Prostate gland (tissue), 2 donors: ENCODE measurements around the gene OPHN1. TPM values are rescaled to one million over a fixed set of nuclear protein-coding genes. Genes with fewer than 3 reads are reported as not detected.

Experiments
- DNase-seq: peaks from one replicate; pipeline ENCODE4 v3.0.0-alpha.2; 2019; ENCODE audit warnings: low spot score
- H3K27ac ChIP-seq, 2 donors: fragments of 200-600 bp; sonication (generic); 2 replicates each; pipeline ENCODE4 v1.5.1; 2017 to 2019
- H3K27me3 ChIP-seq: fragments of 200-600 bp; sonication (generic); replicated peaks from 2 replicates; pipeline ENCODE4 v1.5.1; 2019; ENCODE audit not compliant: insufficient read depth
- H3K36me3 ChIP-seq, 2 donors: fragments of 200-600 bp; sonication (generic); 1 replicate in 1 of 2; 2 replicates in 1 of 2; pipeline versions ENCODE4 v1.5.1 to v1.8.1; 2017 to 2019
- H3K4me1 ChIP-seq: fragments of 200-600 bp; sonication (generic); replicated peaks from 2 replicates; pipeline ENCODE4 v1.5.1; 2019
- H3K4me3 ChIP-seq, 2 donors: fragments of 200-600 bp; sonication (generic); 2 replicates each; pipeline ENCODE4 v1.5.1; 2017 to 2019
- H3K9me3 ChIP-seq: fragments of 200-600 bp; sonication (generic); 2 replicates; pipeline ENCODE4 v1.5.1; 2017
- POLR2A ChIP-seq: fragments of 450-650 bp; IDR thresholded peaks from one replicate; pipeline ENCODE4 v1.6.1; 2016; ENCODE audit warnings: antibody characterized with exemption, mild to moderate bottlenecking
- POLR2AphosphoS5 ChIP-seq: sonication (generic); formaldehyde crosslinking; IDR thresholded peaks from one replicate; pipeline ENCODE4 v1.6.1; 2017; ENCODE audit warnings: antibody characterized with exemption
- WGBS: methylation state at CpG from one replicate; pipeline ENCODE4 v1.1.5; 2018; 5-methylcytosine and 5-hydroxymethylcytosine counted together
- intact Hi-C: fragments of 100-400 bp; cut with DNase I; formaldehyde crosslinking; loops from one replicate; pipeline ENCODE4 v1.14.2; 2022
- total RNA-seq, 2 donors: library from RNA; depleted of rRNA; stranded (reverse); fragments of >200 nt; gene quantifications; one replicate each; pipeline ENCODE4 v1.1.0, GENCODE V29; 2016
- TF ChIP-seq, protein P1 (sequence below), 4 experiments: fragments of 200-600 bp in 2 of 4; fragments of 450-650 bp in 2 of 4; sonication (generic) in 2 of 4; IDR thresholded peaks; 1 replicate in 3 of 4; 2 replicates in 1 of 4; pipeline ENCODE4 v1.5.1; 2016 to 2019; ENCODE audit warnings: antibody characterized with exemption in 4 of 4, mild to moderate bottlenecking in 2 of 4, moderate library complexity in 2 of 4

OPHN1 gene
- total RNA-seq, 2 donors from 2014 or later, result 18.7 to 26.2 TPM

DNA sequence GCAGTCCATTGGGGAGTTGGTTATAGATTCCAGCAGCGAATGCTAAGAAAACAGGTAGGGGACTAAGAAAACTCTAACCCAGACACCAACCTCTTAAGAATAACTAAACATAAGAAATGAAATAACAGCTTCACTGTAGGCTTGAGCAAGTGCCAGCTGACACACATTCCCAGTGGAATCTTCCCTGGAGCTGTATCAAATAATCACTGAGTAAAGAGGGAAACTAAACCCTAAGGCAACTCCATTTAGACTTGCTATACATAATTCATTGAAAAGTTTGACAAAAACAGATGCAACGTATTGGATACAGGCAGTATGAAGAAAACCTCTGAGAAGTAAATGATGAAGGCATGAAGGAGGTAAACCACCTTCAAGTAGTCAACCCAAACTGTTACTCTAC is 293.5 kb downstream of the OPHN1 start:
- WGBS, result 74% methylated on average over 2 of the region's 2 CpGs
- H3K36me3 ChIP-seq, result no peaks in the 10 kb centered on the region
- H3K4me1 ChIP-seq, result no peaks in the 10 kb centered on the region
- H3K27me3 ChIP-seq, result no peaks in the 10 kb centered on the region
- H3K9me3 ChIP-seq, result no peaks in the 10 kb centered on the region
- no peak overlapping the region for H3K27ac ChIP-seq
- TF ChIP-seq POLR2A, result no peak
- TF ChIP-seq, protein P1, sequence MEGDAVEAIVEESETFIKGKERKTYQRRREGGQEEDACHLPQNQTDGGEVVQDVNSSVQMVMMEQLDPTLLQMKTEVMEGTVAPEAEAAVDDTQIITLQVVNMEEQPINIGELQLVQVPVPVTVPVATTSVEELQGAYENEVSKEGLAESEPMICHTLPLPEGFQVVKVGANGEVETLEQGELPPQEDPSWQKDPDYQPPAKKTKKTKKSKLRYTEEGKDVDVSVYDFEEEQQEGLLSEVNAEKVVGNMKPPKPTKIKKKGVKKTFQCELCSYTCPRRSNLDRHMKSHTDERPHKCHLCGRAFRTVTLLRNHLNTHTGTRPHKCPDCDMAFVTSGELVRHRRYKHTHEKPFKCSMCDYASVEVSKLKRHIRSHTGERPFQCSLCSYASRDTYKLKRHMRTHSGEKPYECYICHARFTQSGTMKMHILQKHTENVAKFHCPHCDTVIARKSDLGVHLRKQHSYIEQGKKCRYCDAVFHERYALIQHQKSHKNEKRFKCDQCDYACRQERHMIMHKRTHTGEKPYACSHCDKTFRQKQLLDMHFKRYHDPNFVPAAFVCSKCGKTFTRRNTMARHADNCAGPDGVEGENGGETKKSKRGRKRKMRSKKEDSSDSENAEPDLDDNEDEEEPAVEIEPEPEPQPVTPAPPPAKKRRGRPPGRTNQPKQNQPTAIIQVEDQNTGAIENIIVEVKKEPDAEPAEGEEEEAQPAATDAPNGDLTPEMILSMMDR (IDR thresholded peaks at IDR 0.05), result no peak
- TF ChIP-seq POLR2AphosphoS5, result no peak
- intact Hi-C loops, result loop anchor here (10.0 kb wide), 1 partner anchor 595 kb away; the partner anchor contains the start of gene AR
- no peak overlapping the region for H3K4me3 ChIP-seq
- DNase-seq, result no peak

DNA sequence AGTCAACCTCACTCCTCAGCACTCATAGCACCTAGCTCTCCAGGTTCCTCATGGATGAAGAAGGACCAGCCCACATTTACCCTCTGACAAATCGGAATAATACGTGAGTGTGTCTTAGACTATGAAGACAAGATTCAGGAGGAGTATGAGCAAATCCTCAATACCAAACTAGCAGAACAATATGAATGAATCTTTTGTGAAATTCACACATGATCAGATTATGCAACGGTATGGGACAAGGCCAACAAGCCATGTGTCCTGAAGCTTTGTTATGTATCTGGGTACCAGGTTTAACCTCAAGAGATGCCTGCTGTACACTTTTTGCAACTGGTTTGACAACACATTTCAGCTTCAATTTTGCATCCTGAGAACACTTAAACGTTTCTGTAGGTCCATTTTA is 300.1 kb downstream of the OPHN1 start:
- Histone ChIP-seq H3K4me1 (no peaks in the 10 kb centered on the region), H3K36me3 (no peaks in the 10 kb centered on the region), H3K27ac (no peak overlapping the region), H3K4me3 (no peak overlapping the region), H3K9me3 (no peaks in the 10 kb centered on the region), H3K27me3 (no peaks in the 10 kb centered on the region)
- WGBS, result 95% methylated on average over 4 of the region's 4 CpGs
- no peak for DNase-seq
- intact Hi-C loops, result no loop called here
- TF ChIP-seq POLR2A, result no peak
- TF ChIP-seq POLR2AphosphoS5, result no peak
- TF ChIP-seq, protein P1 (IDR thresholded peaks at IDR 0.05), result no peak

DNA sequence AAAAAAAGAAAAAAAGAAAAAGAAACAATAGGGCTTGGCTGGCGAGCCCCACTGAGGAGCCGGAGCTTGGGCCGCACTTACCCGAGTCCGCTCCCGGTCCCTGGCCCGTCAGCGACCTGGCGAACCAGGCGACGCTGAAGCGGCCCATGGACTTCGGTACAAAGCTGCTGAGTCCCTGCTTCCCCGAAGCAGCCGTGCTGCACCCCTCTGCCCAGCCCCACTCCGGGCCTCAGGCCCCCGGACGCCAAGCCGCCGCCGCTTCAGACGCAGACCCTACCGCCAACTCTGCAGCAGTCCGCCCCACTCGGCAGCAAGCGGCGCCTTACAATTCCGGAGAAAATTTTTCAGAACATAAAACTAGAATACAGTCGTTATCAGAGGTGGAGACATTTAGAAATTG is 300.5 kb downstream of the OPHN1 start:
- intact Hi-C loops, result no loop called here
- Histone ChIP-seq H3K9me3 (no peaks in the 10 kb centered on the region), H3K27ac (no peak overlapping the region), H3K4me1 (no peaks in the 10 kb centered on the region), H3K36me3 (no peaks in the 10 kb centered on the region), H3K27me3 (no peaks in the 10 kb centered on the region), H3K4me3 (no peak overlapping the region)
- DNase-seq, result no peak
- WGBS, result 100% methylated on average over 26 of the region's 29 CpGs
- TF ChIP-seq, protein P1 (IDR thresholded peaks at IDR 0.05), result no peak
- TF ChIP-seq POLR2A, result no peak
- no peak for TF ChIP-seq POLR2AphosphoS5

DNA sequence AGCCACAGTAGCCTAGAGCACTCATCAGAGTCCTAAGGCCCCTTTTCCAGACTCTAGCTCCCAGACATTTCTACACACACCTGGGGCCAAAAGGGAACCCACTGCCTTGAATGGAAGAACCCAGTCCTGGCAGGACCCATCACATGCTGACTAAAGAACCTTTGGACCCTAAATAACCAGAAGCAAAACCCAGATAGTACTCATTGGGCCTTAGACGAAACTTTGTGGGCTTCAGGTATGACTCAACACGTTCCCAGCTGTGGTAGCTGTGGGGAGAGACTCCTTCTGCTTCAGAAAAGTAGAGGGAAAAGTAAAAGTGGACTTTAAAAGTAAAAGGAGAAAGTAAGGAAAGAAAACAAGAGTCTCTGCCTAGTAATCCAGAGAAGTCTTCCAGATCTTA is 311.5 kb downstream of the OPHN1 start:
- 88% methylated on average over 2 of the region's 2 CpGs for WGBS
- no peaks in the 10 kb centered on the region for H3K36me3 ChIP-seq
- DNase-seq, result no peak
- H3K4me1 ChIP-seq, result no peaks in the 10 kb centered on the region
- H3K27me3 ChIP-seq, result no peaks in the 10 kb centered on the region
- TF ChIP-seq POLR2A (no peak), POLR2AphosphoS5 (no peak)
- TF ChIP-seq, protein P1 (IDR thresholded peaks at IDR 0.05), result no peak
- no peaks in the 10 kb centered on the region for H3K9me3 ChIP-seq
- intact Hi-C loops, result no loop called here
- H3K4me3 ChIP-seq, result no peak overlapping the region
- H3K27ac ChIP-seq, result no peak overlapping the region

DNA sequence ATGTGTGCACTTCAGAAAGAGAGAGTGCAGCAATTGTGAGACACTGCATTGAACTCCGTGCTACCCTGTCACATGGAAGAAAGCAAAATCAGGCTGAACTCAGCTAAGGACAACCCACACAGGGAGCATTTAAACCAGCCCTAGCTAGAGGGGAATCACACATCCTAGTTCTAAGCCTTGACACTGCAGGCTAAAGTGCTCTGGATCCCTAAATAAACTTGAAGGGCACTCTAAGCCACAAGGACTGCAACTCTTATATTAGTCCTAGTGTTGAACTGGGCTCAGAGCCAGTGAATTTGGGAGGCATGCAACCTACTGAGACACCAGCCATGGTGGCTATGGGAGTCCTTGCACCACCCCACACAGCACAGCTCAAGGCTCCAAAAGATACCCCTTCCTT is 311.9 kb downstream of the OPHN1 start:
- no peaks in the 10 kb centered on the region for H3K27me3 ChIP-seq
- no peaks in the 10 kb centered on the region for H3K36me3 ChIP-seq
- no peaks in the 10 kb centered on the region for H3K9me3 ChIP-seq
- WGBS, result 73% methylated on average over 1 of the region's 1 CpG
- no peaks in the 10 kb centered on the region for H3K4me1 ChIP-seq
- intact Hi-C loops, result no loop called here
- no peak overlapping the region for H3K4me3 ChIP-seq
- no peak overlapping the region for H3K27ac ChIP-seq
- DNase-seq, result no peak
- no peak for TF ChIP-seq POLR2AphosphoS5
- TF ChIP-seq, protein P1 (IDR thresholded peaks at IDR 0.05), result no peak
- no peak for TF ChIP-seq POLR2A
